Activated gamma-delta T cell (primary cell): ENCODE measurements around the gene IQSEC3.
"Not testable (repeated sequence)": the region's sequence is repeated elsewhere in the genome, so short reads cannot be mapped to it uniquely, and the experiment has no call there.

ENCODE experiments used
- DNase-seq: peaks from one replicate; lab custom pipeline; 2025; lab: John Stamatoyannopoulos, UW

IQSEC3 gene

GRCh38 chr12:52902-53734 lies 13.4 kb upstream of the IQSEC3 start:
- DNase-seq = not testable (repeated sequence)

- DNase-seq = no peak
These were observed 12.5 kb upstream of the IQSEC3 start for GRCh38 chr12:53735-54730.

- DNase-seq = no peak
These were observed 11.6 kb upstream of the IQSEC3 start for GRCh38 chr12:54750-55535.

- DNase-seq = no peak
These were observed 9.8 kb upstream of the IQSEC3 start for GRCh38 chr12:56683-57346.

GRCh38 chr12:57539-57938 lies 9.0 kb upstream of the IQSEC3 start:
- no peak for DNase-seq

GRCh38 chr12:58832-59231 lies 7.7 kb upstream of the IQSEC3 start:
- no peak for DNase-seq

GRCh38 chr12:61845-62244 lies 4.7 kb upstream of the IQSEC3 start:
- not testable (repeated sequence) for DNase-seq

- not testable (repeated sequence) for DNase-seq
These were observed 990 bp upstream of the IQSEC3 start for GRCh38 chr12:65491-66063.

- not testable (repeated sequence) for DNase-seq
These were observed 376 bp downstream of the IQSEC3 start for GRCh38 chr12:66782-67504.

GRCh38 chr12:69677-70076 lies 3.1 kb downstream of the IQSEC3 start:
- DNase-seq = not testable (repeated sequence)

- not testable (repeated sequence) for DNase-seq
These were observed 4.0 kb downstream of the IQSEC3 start for GRCh38 chr12:70541-70940.

GRCh38 chr12:72018-72417 lies 5.5 kb downstream of the IQSEC3 start:
- not testable (repeated sequence) for DNase-seq

GRCh38 chr12:74420-75190 lies 8.0 kb downstream of the IQSEC3 start:
- not testable (repeated sequence) for DNase-seq

- DNase-seq = not testable (repeated sequence)
These were observed 9.0 kb downstream of the IQSEC3 start for GRCh38 chr12:75541-75940.

GRCh38 chr12:76102-76501 lies 9.5 kb downstream of the IQSEC3 start:
- not testable (repeated sequence) for DNase-seq

- not testable (repeated sequence) for DNase-seq
These were observed 10.0 kb downstream of the IQSEC3 start for GRCh38 chr12:76551-76950.

- not testable (repeated sequence) for DNase-seq
These were observed 10.6 kb downstream of the IQSEC3 start for GRCh38 chr12:77101-77719.

GRCh38 chr12:77769-78383 lies 11.3 kb downstream of the IQSEC3 start:
- not testable (repeated sequence) for DNase-seq
